HS-27A (cell line): Measurements from ENCODE around the gene SMURF1.
"Not testable (repeated sequence)": the region's sequence is repeated elsewhere in the genome, so short reads cannot be mapped to it uniquely, and the experiment has no call there.

Experiments
- DNase-seq: peaks from one replicate; pipeline ENCODE4 v3.0.0-alpha.2; 2012; ENCODE audit warnings: low read depth, missing footprints

The SMURF1 gene

DNA sequence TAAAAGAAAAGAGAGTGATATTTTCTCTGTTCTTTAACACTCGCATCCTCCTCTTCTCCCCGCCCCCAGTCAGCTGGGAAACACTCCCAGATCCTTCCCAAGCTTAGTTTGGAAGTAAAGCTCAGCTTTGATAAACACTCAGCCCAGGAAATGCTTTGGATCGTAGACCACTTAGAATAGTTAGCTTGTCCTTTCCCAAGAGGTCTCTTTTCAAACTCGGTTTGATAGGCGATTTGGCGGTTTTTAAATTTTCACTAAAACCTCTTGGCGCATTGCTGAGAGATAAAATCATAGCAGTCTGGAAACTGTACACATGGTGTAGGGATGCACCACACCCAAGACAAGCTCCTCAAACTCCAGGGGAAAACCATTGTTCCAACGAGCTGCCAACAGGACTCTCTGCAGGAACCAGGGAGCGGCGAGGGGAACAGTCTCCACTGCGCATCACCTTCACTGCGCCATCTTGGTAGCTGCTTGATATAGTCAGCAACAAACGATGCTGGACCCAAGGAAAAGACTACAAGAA is 22.3 kb downstream of the SMURF1 start:
- DNase-seq, result no peak

DNA sequence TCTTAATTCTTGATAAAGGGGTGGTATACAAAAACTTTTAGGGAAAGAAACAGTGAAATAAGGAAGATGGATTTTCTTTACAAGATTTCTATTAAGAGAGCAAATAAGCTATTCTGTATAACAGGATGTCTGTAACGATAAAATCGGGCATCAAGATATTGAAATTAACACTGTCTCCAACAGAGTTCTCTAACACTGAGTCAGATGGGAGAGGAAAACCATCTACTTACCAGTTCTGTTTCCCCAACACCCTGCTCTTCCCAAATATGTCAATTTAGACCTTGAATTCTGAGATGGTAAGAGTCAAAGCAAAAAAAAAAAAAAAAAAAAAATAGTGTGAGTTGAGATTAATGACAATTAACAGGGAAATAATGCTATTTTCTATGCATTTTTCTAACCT is 23.0 kb downstream of the SMURF1 start:
- DNase-seq, result no peak

DNA sequence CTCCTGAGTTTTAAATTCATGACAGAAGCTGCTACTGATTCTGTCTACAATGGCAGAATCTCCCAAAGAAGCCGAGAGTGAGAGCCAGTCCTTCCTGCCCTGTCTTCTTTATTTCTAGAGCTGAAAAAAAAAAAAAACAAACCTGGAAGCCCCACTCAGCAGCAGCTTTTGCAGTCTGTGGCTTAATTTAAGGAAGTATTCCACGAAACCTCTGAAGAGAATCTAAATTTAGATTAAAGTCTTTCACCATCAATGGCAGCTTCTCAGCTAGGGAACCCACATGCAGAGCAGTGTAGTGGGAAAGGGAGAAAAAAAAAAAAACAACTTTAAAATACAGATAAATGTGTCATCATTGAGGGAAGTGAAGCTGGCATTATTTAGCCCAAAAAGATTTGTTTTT is 23.4 kb downstream of the SMURF1 start:
- DNase-seq, result no peak

DNA sequence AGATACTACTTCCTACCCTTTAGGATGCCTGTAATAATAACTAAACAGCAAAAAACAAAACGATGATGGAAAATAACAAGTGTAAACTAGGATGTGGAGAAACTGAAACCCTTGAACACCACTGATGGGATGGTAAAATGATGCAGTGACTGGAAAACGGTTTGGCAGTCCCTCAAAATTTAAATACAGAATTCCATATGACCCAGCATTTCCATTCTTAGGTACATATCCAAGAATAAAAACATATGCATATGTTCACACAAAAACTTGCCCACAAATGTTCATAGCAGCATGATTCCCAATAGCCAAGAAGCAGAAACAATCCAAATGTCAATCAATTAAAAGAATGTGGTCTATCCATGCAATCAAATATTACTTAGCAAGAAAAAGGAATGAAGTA is 25.8 kb downstream of the SMURF1 start:
- DNase-seq, result no peak

DNA sequence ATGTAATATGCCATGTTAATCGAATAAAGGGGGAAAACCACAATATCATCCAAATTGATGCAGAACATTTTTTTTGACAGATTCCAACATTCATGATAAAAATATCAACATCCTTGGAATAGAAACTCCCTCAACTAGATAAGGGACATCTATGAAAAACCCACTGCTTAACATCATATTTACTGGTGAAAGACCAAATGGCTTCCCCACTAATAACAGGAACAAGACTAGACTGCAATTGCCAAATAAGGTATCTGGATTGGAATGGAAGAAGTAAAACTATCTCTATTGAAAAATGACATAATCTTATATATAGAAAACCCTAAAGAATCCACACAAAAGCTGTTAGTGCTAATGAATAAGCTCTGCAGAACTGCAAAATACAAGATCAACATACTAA is 27.8 kb downstream of the SMURF1 start:
- no peak for DNase-seq

DNA sequence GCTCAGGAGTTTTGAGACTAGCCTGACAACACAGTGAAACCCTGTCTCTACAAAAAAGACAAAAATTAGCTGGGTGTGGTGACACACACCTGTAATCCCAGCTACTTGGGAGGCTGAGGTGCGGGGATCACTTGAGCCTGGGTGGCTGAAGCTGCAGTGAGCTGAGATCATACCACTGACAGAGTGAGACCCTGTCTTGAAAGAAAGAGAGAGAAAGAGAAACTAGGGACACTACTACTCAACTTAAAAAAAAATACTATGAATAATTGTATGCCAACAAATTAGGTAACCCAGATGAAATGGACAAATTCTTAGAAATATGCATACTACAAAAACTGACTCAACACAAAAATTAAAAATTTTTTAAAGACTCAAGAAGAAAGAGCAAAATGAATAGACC is 28.5 kb downstream of the SMURF1 start:
- DNase-seq, result no peak

DNA sequence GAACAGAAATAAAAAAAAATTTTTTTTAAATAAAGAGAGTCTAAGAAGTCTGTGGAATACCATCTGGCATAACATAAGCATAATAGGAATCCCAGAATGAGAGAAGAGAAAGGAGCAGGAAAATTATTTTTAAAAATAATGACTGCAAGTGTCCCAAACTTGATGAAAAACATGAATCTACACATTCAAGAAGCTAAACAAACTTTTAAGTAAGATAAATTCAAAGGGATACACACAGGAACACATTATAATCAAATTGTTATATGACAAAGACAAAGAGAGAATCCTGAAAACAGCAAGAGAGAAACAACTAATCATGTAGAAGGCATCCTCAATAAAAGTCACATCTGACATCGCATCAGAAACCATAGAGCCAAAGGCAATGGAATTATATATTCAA is 30.9 kb downstream of the SMURF1 start:
- DNase-seq, result no peak

DNA sequence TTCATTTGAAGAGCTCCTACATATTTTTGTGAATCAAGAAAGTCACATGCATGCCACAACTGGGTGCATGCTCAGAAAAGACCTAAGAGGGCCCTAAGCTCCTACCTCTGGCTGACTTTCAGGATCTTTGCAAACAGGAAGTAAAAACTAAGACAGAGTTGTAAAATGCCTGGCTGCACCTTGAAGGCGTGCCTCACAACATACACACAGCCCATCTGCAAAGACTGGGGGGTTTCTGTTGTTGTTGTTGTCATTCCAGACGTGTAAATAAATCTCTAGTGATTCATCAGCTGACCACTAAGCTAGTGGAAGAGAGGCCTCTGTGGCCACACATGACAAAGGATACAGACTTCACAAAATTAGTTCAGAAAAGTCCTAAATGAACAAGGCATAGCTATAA is 31.8 kb downstream of the SMURF1 start:
- no peak for DNase-seq

DNA sequence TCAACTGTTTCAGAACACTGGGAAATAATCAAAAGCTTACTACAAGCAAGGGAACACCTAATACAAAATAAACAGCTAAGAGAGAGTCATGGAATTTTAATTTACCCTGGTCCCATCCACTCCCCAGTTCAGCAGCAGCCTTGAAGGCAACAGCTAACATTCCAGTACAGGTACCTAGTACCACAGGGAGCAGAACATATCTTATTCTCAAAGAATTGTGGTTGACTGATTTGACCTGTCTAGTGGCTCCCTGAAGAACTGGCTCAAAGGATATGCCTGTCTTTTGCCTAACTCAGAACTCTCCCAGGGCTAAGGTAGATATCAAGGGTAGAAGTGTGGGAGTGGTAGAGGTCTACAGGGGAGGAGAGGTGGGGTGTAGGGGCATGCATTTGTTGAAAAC is 32.3 kb downstream of the SMURF1 start:
- no peak for DNase-seq

DNA sequence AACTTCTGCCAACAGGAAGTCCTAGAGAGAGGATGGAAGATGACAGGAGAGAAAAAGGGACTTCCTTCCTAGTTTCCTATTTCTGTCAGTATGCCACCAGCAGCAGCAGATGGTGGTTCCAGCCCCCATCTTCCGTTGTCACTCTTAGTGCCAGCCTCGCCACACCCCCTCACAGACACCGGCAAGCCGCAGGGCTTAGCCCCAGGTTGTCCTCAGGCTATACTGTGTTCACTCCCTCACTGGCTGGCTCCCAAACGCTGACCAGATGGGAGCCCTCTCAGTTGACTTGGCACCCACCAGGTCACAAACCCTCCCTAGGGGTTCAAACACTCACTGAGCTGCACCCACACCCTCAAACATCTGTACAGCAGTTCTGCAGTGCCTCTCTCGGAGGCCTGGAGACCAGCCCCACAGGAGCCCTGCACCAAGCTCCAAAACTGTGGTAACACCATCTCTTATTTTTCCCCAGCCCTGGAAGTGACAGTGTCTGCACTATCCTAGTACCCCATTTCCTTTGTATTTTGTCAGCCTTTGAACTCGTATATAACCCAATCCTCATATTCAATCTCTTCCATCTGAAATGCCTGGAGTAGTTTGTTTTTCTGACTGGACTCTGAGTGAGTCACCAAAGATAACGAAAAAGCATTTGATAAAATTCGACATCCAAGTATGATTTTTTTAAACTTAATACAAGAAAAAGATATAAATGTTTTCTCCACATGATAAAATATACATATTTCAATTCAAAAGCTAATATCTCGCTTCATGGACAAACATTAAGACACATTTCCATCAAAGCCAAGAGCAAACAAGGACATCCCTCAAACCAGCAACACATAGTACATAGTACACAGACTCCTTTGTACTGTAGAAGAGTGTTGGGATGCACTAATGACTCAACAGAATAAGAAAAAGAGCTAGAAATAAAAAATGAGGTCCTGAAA is 34.5 kb downstream of the SMURF1 start:
- DNase-seq, result no peak

DNA sequence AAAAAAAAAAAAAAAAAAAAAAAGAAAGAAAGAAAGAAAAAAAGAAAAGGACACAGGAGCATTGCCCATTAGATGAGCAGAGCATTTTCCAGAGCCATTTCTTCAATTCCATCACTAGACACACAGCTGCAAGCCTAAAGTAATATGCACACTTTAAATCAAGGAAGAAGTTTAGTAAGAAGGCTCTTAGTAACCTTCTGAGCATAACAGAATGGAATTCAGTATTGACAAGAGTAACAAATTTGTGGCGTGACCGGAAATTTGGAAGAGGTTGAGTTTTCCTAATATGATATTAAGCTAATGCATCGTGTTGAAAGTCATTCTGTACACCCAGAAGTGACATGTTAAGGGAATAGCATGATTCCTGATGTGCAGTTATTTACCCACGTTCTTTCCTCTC is 35.3 kb downstream of the SMURF1 start:
- no peak for DNase-seq

DNA sequence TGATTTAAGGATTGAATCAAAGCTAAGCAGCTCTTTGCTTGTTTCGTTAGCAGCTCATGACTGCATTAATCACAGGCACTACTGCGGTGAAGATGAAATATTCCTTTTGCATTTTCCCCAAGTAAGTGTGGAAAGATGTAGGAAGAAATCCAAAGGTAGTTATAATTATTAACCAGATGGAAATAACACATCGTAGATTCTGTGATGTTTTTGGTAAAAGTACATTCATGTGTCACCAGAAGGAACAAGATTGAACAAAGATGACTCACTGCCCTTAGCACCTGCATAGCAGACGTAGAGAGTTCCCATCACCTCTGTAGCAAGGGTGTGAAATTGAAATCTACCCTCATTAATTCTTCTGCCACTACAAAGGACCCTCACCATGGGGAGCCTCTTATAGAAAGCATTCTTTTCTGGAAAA is 37.1 kb downstream of the SMURF1 start:
- no peak for DNase-seq

DNA sequence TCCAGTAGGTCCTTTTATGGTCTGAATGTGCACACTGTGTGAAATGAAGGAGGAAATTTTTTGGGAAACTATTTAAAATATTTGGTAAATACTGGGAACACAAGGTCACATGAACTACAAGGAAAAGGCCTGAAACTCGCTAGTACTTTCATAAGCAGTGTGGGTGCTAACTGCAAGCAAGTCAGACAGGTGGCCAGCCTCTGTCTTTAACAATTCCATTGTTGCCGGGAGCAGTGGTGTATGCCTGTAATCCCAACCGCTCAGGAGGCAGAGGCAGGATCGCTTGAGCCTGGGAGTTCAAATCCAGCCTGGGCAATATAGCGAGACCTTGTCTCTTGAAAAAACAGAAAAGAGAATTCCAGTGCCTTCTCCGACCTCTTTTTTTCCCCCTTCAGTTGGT is 37.5 kb downstream of the SMURF1 start:
- no peak for DNase-seq

DNA sequence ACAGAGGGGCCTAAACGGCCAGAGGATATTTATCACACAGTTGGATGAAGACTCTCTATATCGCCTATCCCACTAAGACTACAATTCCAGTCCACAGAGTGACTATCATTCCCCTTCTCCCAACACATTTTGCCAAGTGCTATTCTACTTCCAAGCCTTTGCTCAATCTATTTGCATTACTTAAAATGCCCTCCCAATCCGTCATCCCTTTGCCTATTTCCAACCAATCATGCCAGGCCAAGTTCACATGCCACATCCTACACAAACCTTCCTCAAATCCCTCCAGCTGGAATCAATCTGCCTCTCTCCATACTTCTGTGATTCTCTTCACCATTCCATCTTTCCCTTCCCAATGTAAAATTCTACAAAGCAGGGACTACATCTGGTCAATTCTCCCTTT is 38.2 kb downstream of the SMURF1 start:
- DNase-seq, result no peak

DNA sequence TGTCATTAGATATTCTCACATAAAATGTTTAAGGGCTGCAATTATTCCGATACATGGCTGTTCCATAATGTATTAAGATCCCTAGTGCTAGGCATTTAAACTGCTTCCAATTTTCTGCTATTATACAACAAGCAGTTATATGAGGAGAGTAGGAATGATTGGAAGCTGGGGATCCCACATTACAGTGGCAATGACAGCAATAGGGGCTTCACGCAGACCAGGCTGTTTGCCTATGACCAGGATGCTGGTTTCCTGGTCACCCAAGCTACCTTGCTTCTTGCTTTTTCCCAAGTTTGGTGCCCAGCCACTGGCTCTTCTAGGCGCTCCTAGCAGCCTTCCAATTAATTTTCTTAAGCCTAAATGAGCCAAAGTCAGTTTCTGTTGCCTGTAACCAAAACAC is 39.3 kb downstream of the SMURF1 start:
- no peak for DNase-seq

DNA sequence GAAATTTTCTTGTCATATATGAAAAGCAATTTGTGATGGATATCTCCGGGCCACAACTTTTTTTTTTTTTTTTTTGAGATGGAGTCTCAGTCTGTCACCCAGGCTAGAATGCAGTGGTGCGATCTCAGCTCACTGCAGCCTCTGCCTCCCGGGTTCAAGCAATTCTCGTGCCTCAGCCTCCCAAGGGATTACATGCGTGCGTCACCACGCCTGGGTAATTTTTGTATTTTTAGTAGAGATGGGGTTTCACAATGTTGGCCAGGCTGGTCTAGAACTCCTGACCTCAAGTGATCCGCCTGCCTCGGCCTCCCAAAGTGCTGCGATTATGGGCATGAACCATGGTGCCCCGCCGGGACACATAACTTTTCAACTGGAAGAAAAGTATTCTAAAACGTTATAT is 40.1 kb downstream of the SMURF1 start:
- not testable (repeated sequence) for DNase-seq

DNA sequence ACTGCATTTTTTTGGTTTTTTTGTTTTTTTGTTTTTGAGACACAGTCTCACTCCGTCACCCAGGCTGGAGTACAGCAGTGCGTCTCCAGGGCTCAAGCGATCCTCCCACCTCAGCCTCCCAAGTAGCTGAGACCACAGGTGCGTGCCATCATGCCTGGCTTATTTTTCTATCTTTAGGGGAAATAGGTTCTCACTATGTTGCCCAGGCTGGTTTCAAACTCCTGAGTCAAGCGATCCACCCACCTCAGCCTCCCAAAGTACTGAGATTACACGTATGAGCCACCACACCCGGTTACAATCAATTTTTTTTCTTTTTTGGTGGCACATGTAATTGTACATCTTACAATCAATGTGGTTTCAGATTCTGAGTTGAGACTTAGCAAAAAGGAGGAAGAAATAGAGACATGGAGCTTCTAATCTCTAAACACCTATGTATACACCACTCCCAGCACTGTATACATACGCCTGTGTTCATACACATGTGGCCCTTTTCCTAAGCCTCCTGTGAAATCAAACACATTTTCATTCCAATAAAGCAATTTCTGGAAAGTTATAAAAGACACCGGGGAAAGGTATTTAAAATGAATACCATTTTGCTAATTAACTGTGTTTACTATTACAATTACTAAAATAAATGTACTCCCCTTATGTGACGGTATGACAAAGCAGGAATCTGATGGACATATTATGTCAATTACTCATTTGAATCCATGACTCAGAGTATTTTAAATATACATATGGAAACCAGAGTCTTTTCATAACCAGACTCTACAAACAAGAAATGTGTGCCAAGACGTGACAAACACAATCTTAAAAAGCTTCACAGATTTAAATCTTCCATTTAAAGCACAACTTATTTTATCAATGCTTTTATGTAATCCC is 40.9 kb downstream of the SMURF1 start:
- DNase-seq, result no peak

DNA sequence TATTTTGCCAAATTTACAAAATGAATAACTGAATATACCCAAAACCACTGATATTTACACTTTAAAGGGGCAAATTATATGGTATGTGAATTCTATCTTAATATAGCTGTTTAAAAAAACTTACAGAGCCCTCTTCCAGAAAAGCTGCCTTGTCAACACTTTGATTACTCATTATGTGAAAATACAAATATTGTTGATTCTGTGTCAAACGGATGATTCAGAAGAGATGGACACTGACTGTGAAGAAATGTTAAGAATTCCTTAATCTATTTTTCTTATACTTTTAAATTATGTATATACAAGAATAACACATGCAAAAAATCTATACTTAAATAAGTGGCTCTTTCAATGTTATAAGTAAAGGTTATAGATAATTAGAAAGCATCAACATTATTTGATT is 41.5 kb downstream of the SMURF1 start:
- DNase-seq, result no peak

DNA sequence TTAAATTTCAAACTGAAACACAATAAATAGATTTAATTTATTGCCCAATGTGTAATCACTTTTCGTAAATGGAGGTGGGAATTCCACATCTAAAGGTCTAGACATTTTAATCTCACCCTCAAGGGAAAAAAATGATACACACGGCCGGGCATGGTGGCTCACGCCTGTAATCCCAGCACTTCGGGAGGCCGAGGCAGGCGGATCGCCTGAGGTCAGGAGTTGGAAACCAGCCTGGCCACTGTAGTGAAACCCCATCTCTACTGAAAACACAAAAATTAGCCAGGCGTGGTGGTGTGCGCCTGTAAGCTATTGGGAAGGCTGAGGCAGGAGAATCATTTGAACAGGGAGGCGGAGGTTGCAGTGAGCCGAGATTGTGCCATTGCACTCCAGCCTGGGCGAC is 42.4 kb downstream of the SMURF1 start:
- DNase-seq, result not testable (repeated sequence)

DNA sequence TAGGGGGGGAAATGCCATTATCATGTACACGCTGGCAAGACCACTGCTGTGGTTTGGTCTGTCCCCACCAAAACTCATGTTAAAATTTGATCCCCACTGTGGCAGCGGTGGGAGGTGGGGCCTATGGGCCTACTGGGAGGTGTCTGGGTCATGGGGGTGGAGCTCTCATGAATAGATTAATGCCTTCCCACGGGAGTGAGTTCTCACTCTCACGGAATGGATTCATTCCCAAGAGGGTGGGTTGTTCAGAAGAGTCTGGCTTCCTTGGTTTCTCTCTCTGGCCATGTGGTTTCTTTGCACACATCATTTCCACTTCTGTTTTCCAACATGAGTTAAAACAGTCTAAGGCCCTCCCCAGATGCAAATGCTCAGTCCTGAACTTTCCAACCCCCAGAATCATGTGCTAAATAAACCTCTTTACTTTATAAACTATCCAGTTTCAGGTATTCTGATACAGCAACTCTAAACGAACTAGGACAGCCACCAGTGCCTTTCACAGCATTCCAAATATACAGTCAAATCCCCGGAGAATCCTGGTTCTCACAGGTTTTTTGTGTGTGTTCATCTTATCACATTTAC is 44.3 kb downstream of the SMURF1 start:
- DNase-seq, result no peak

DNA sequence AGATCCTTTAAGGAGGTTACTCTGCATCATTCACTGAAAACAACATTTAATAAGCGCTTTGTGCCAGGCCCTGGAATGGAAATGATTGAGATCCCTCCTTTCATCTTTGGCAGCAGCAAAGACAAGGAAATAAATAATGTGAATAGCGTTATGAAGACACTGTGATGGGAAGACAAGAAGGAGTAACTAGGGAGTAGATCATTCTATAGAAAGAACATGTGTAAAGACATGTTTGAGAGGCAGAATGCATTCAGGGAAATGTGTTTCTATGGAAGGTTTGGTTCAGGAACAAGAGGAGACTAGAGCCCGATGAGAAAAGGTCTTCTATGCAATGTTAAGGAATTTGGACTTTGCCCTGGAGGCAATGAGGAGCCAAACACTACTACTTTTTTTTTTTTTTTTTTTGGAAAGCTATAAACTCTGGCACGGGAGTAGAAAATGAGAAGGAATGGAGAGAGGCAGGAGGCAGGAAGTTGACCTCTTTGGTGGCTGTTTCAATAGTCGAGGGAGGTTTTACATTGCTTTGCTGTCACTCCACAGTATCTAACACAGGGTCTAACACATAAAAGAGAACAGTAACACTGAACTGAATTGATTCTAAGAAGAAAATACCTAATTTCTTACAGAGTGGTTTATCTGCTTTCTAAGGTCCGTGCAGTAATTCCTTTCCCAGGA is 44.9 kb downstream of the SMURF1 start:
- DNase-seq, result no peak

DNA sequence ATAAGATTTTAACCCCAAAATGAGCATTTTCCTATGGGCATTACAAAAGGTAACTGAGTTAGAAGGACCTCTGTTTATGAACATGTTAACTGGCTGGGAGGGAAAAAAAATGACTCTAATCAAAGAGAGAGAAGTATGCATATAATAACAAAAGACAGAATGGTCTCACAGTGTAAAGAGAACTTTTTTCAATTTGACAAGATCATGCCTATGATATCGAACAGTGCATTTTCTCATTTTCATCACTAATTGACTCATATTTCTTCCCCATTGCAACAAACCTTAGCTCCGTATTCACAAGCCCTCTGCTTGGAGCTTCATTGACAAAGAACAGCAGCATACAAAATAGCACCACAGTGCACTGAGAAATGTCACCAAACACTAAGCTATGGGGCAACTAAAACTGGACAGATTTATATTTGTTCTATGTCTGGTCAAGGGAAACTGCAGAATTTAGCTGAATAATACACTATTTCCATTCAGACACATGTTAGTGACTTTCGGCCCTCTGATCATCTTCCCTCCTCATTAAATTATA is 45.6 kb downstream of the SMURF1 start:
- DNase-seq, result no peak
